CMK (cell line): ENCODE measurements around the gene RHBDF2.

Experiments used
- DNase-seq: peaks from one replicate; pipeline ENCODE4 v3.0.0-alpha.2; 2010; ENCODE audit warnings: low read depth

RHBDF2 gene

GRCh38 chr17:76501018-76501826, at the start of gene RHBDF2:
Gene RHBDF2, minus strand, starts transcription at chr17:76501423. Its CDS starts 19,899 bp downstream, at chr17:76481524.
- DNase-seq = peak; percentile 66

GRCh38 chr17:76549539-76549938, 48.3 kb upstream of the RHBDF2 start:
- no peak for DNase-seq

GRCh38 chr17:76549215-76549518, 47.9 kb upstream of the RHBDF2 start:
- DNase-seq = no peak

- no peak for DNase-seq
Measured at GRCh38 chr17:76548378-76549214, 47.4 kb upstream of the RHBDF2 start.

GRCh38 chr17:76547642-76548202, 46.5 kb upstream of the RHBDF2 start:
- DNase-seq = no peak

GRCh38 chr17:76547183-76547641, 46.0 kb upstream of the RHBDF2 start:
- DNase-seq = no peak

GRCh38 chr17:76546556-76547182, 45.4 kb upstream of the RHBDF2 start:
- no peak for DNase-seq

GRCh38 chr17:76545918-76546555, 44.8 kb upstream of the RHBDF2 start:
- no peak for DNase-seq

GRCh38 chr17:76544546-76545365, 43.5 kb upstream of the RHBDF2 start:
- no peak for DNase-seq

- DNase-seq = no peak
Measured at GRCh38 chr17:76543826-76544545, 42.8 kb upstream of the RHBDF2 start.

GRCh38 chr17:76543482-76543825, 42.2 kb upstream of the RHBDF2 start:
- DNase-seq = no peak

- DNase-seq = no peak
Measured at GRCh38 chr17:76542984-76543383, 41.8 kb upstream of the RHBDF2 start.

GRCh38 chr17:76542566-76542971, 41.3 kb upstream of the RHBDF2 start:
- no peak for DNase-seq

GRCh38 chr17:76541739-76542454, 40.7 kb upstream of the RHBDF2 start:
- no peak for DNase-seq

- no peak for DNase-seq
Measured at GRCh38 chr17:76540381-76541300, 39.4 kb upstream of the RHBDF2 start.

- DNase-seq = no peak
Measured at GRCh38 chr17:76539631-76540271, 38.5 kb upstream of the RHBDF2 start, which contains the start of gene PRCD. Gene PRCD, plus strand, starts transcription at chr17:76540044. Its CDS starts 98 bp downstream, at chr17:76540142.

GRCh38 chr17:76538941-76539570, 37.8 kb upstream of the RHBDF2 start:
- no peak for DNase-seq
